NOMO-1 treated with DMSO at 0.1 percent for 48 hours (cell line): ENCODE results near the gene RAD51B.
"Not testable (repeated sequence)": the region's sequence is repeated elsewhere in the genome, so short reads cannot be mapped to it uniquely, and the experiment has no call there.

Experiments used
- DNase-seq: peaks from one replicate; lab custom pipeline; 2025; ENCODE audit not compliant: unreplicated experiment; lab: John Stamatoyannopoulos, UW

Gene RAD51B

GRCh38 chr14:68289452-68289851 is 469.9 kb downstream of the RAD51B start:
- not testable (repeated sequence) for DNase-seq

DNA sequence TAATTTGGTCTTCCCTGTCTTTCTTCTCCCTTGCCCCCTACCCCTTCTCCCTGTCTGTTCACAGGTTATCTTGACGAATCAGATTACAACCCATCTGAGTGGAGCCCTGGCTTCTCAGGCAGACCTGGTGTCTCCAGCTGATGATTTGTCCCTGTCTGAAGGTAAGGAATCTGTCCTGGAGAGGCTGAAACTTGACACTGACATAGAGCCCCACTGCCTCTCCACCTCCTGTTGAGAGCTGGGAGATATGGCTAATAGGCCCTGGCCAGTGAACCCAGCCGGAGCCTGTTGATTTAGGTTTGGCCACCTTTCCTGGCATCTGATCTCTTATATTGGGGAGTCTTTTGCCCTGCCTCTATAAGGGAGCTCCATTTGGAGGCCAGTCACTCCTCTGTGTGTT is 472.2 kb downstream of the RAD51B start:
- DNase-seq, result no peak

DNA sequence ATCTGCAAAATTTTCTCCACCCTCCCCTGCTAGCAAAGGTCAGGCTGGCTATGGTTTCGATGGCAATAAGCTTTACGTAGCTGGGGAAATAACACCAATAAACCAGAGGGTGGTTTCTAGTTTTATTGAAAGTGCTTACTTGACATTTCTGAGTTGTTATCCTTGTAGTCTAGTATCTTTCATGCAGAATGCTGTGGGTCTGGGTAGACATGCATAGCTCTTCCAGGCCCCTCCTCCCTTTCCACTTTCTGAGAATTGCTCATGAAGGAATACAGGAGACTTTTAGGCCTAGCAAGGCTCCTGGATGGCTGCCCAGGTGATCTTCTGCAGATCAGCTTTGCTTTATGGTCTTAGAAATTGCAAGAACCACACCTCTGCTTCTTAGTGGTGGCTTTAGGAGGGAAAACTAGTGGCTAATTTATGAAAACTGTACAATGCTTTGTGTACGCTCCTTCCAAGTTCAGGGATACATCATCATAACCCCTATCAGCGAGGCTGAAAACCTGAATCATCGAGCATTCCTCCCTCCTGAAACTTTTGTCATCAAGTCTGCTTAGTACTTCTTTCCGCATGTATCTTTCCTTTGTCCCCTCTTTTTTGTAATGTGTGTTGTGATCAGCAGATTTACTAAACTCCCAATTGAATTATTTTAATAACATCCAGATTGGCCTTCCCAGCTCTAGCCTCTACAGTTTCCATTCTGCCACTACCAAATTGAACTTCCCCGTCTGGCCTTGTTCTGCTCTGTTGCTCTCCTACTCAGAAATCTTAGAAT is 473.0 kb downstream of the RAD51B start:
- DNase-seq, result no peak

- DNase-seq, result no peak
Measured at GRCh38 chr14:68293404-68293803, 473.8 kb downstream of the RAD51B start.

DNA sequence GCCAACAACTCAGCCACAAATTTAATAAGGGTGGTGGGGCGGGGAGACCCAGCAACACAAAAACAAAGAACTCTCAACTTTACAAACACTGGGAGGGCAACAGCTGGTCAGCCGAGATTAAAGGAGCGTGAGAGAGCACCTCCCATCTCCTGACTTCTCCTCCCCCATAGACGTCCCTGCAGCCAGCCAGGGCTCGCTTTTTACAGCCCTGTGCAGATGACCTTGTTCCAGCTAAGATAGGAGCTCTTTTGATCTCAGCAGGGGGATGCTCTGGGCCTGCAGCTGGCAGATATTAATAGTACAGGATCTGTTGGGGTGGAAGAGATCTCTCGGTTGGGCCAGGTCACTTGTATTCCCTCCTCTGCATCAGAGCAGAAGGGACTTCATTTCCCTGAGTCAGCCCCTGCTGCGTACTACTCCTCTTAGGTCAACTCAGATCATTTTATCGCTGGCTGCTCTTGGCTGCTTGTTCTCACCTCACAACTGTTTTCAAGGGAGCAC is 475.8 kb downstream of the RAD51B start:
- no peak for DNase-seq

DNA sequence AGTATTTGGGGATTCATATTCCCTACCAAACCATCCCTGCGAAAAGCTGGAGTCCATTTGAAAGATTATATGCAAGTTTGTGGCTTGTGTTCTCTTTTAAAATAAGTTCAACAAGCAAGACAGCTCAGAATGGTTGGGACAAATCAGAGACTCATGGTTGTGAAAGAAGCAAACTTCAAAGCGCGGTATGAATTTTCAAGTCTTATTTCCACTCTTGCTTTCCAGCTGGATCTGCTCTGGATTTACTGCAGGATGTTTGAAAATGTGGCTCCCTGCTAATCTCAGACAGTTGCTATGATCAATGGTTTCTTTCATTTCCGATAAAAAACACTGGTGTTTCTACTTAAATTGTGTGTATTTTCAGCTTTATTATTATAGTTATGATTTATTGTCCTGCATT is 477.5 kb downstream of the RAD51B start:
- no peak for DNase-seq

GRCh38 chr14:68297876-68298468 is 478.4 kb downstream of the RAD51B start:
- no peak for DNase-seq

DNA sequence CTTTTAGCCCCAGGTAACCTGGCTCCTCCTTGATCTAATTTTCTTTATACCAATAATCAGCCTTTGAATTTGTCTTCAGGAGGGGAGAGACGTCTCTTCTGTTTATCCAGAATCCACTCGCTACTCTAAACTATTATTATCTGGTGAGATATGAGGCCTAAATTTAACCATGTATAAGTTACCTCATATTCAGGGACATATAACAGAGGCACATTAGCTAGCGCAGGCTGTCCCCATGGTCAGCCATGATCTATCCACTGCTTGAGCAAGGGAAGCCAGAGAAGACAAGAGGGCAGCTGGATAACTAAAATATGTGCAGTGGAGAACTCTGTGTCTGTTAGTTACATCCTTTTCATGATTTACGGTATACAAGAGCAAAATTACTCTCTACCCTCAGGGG is 481.0 kb downstream of the RAD51B start:
- DNase-seq, result no peak

GRCh38 chr14:68301219-68301618 is 481.6 kb downstream of the RAD51B start:
- DNase-seq, result no peak

DNA sequence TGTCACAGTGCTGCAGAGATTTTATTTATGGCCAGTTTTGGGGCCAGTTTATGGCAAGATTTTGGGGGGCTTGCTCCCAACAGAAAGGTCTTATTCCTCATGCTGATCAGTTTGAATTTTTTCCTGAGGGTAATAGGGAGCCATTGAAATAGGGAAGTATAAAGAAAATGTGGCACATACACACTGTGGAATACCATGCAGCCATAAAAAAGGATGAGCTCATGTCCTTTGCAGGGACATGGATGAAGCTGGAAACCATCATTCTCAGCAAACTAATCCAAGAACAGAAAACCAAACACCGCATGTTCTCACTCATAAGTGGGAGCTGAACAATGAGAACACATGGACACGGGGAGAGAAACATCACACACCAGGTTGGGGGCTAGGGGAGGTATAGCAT is 483.4 kb downstream of the RAD51B start:
- DNase-seq, result not testable (repeated sequence)

DNA sequence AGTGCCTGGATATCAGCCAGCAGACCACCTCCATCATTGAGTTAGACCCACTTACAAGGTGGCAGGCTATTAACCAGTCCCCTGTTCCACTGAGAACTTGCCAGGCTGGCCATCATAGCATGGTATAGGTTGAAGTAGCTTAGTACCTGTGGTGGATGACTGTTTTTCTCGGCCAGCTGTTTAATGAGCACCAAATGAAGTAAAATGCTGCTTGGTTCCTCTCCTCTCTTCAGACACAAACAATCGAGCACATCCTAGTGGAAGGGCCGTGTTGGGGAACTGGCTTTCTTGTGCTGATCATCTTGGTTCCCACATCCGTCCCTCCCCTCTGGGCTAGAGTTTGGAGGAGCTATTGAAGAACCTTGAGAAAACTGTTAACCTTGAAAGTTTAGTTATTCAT is 486.2 kb downstream of the RAD51B start:
- DNase-seq, result no peak

DNA sequence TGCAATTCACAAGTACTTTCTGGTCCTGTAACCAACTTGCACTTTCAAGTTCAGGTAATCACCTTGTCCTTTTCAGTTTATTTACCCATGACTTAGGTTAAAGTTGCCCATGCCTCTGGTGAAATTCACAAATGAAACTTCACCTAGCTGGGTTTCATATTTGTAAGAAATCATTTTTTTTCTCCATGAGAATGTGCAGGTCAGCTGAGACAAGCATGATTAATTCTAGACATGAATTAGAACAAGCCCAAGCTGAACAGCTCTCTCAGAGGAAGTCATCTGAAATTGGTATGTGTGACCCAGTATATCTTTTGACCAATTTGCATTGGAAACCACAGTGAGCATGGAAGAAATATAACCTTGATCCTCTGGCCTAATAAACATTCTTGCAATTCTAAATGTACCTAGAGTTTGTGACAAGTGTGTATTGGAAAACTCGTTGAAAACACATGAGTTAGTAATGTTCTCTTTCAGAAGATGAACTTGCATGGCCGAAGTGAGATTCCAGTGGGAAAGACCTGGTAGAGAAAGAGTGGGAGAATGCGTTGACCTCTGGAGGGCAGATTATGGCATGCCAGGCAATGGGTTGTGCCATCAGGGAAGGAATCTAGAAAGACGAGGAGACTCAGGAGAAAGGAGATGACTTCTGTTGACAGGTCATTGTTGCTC is 486.8 kb downstream of the RAD51B start:
- no peak for DNase-seq

- DNase-seq, result no peak
Measured at GRCh38 chr14:68306934-68307789, 487.6 kb downstream of the RAD51B start.

DNA sequence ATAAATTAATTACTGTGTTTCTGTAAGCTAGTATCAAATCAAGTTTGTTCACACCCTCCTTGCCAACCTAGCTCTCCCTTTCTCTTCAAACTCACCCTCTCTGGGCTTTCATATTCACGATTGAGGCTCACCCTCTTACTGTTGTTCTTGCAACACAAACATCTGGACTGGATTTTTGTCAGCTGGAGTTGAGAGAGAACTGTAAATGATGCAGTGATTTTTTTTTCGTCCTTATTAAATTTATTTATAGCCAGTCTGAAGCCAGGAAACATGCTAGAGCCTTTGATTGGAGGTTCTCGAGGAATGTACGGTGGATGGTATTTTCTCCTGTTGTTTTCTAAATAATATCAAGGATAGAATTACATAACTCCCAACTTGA is 488.2 kb downstream of the RAD51B start:
- no peak for DNase-seq

GRCh38 chr14:68308726-68309520 is 489.3 kb downstream of the RAD51B start:
- no peak for DNase-seq

DNA sequence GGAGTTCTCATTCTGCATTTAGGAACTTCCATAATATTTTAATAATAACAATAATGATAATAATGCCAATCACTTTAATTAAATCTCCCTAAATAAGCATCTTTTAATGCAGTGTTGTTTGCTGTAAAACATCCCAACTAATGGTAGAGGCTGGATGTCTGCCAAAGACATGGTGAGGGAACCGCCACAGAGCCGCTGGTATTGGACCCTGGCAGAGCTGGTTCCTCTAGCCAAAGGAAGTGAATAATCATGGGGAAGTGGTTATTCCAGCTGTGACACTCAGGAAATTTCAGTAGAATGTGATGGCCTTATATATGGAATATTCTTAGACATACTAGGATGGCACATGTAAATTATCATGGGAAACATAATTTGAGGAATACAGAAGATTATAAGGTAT is 490.0 kb downstream of the RAD51B start:
- no peak for DNase-seq

DNA sequence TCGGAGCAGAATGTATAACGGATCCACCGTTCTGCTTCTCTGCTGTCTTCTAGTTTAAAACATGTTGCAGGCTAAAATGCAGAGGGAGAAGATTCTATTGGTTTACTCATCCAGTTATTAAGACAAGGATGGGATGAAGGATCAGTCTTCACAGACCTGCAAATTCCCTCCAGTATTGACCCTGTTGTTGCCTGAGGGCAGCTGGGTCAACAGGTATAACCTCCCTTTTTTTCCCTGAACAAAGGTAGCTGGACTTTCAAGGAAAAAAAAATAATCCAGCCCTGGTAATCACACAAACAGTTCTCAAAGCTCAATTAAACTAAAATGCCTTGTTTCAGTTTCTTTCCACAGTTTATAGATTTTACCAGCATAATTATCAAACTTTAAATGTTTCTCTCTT is 492.7 kb downstream of the RAD51B start:
- DNase-seq, result no peak

- DNase-seq, result no peak
Measured at GRCh38 chr14:68312884-68313610, 493.5 kb downstream of the RAD51B start.

DNA sequence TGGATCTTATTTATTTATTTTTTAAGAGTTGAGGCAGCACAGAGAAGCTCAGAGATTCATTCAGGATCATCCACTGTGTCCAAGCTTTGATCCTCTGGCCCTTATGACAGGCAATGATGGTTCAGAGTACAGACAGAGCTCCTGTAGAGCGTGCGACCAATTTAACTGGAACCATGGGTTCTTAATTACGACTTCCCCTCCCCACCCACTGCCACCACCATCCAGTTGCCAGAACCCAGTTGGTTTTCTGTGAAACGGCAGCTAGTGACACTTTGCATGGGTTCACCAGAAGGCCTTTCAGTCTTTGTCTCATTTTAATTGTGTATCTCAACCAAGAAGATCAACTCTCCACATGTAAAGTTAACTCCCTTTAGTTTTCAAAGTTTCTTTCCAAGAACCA is 495.1 kb downstream of the RAD51B start:
- DNase-seq, result no peak

- no peak for DNase-seq
Measured at GRCh38 chr14:68315081-68315480, 495.5 kb downstream of the RAD51B start.
